NCI-H82 (cell line): ENCODE measurements around the gene CYP2C9.
A peak's percentile ranks its signal among the peaks of the same experiment; 100 is the strongest.
"Not testable (repeated sequence)": the region's sequence is repeated elsewhere in the genome, so short reads cannot be mapped to it uniquely, and the experiment has no call there.

Source experiments
- DNase-seq: peaks from one replicate; lab custom pipeline; 2025; lab: John Stamatoyannopoulos, UW

The CYP2C9 gene

GRCh38 chr10:94938383-94938782 lies at the start of gene CYP2C9:
Gene CYP2C9, plus strand, starts transcription at chr10:94938658. Its CDS starts 25 bp downstream, at chr10:94938683.
- DNase-seq, result no peak

- no peak for DNase-seq
These were observed 49.3 kb upstream of the CYP2C9 start for GRCh38 chr10:94889123-94889522.

GRCh38 chr10:94890264-94891022 lies 48.0 kb upstream of the CYP2C9 start:
- no peak for DNase-seq

GRCh38 chr10:94898414-94898813 lies 40.0 kb upstream of the CYP2C9 start:
- DNase-seq, result not testable (repeated sequence)

- DNase-seq, result no peak
These were observed 36.4 kb upstream of the CYP2C9 start for GRCh38 chr10:94902080-94902479.

GRCh38 chr10:94902570-94902969 lies 35.9 kb upstream of the CYP2C9 start:
- DNase-seq, result no peak

- DNase-seq, result not testable (repeated sequence)
These were observed 33.8 kb upstream of the CYP2C9 start for GRCh38 chr10:94904506-94905148.

- no peak for DNase-seq
These were observed 22.0 kb upstream of the CYP2C9 start for GRCh38 chr10:94916423-94916822.

- DNase-seq, result no peak
These were observed 1.7 kb upstream of the CYP2C9 start for GRCh38 chr10:94936721-94937120.

GRCh38 chr10:94943432-94944103 lies 5.1 kb downstream of the CYP2C9 start:
- DNase-seq, result not testable (repeated sequence)

GRCh38 chr10:94946181-94946580 lies 7.7 kb downstream of the CYP2C9 start:
- DNase-seq, result not testable (repeated sequence)

- peak; percentile 50 for DNase-seq
These were observed 25.4 kb downstream of the CYP2C9 start for GRCh38 chr10:94963901-94964300.

GRCh38 chr10:94983555-94983954 lies 45.1 kb downstream of the CYP2C9 start:
- DNase-seq, result no peak

GRCh38 chr10:94989192-94989591 lies 50.7 kb downstream of the CYP2C9 start:
- no peak for DNase-seq

- no peak for DNase-seq
These were observed 52.9 kb downstream of the CYP2C9 start for GRCh38 chr10:94991243-94991888.

- no peak for DNase-seq
These were observed 54.4 kb downstream of the CYP2C9 start for GRCh38 chr10:94992811-94993210.

GRCh38 chr10:94997741-94998174 lies 59.3 kb downstream of the CYP2C9 start:
- no peak for DNase-seq

- no peak for DNase-seq
These were observed 88.0 kb downstream of the CYP2C9 start for GRCh38 chr10:95026461-95026860.

- DNase-seq, result no peak
These were observed 93.2 kb downstream of the CYP2C9 start for GRCh38 chr10:95031656-95032055.

GRCh38 chr10:95034401-95034800 lies 95.9 kb downstream of the CYP2C9 start:
- DNase-seq, result no peak

GRCh38 chr10:95035332-95036295 lies 97.2 kb downstream of the CYP2C9 start:
- no peak for DNase-seq
